BE2C (cell line): ENCODE data around the gene VWA5B2.

Experiments used
- DNase-seq: peaks from one replicate; pipeline ENCODE4 v3.0.0-alpha.2; 2020
- H3K27me3 ChIP-seq: fragments of 250-450 bp; sonication (Bioruptor Pico); 2 replicates; pipeline ENCODE4 v1.5.1; 2020; ENCODE audit warnings: mild to moderate bottlenecking
- H3K36me3 ChIP-seq: fragments of 250-450 bp; sonication (Bioruptor Pico); 2 replicates; pipeline ENCODE4 v1.5.1; 2020; ENCODE audit warnings: mild to moderate bottlenecking
- H3K4me1 ChIP-seq: fragments of 250-450 bp; sonication (Bioruptor Pico); 2 replicates; pipeline ENCODE4 v1.5.1; 2020
- H3K4me3 ChIP-seq: 2 replicates; pipeline ENCODE4 v1.5.1; 2011; ENCODE audit warnings: low read depth, low read length
- H3K9me3 ChIP-seq: fragments of 250-450 bp; sonication (Bioruptor Pico); 2 replicates; pipeline ENCODE4 v1.5.1; 2020
- TF ChIP-seq, protein P1 (sequence below): IDR thresholded peaks from 2 replicates; pipeline ENCODE4 v1.5.1; 2012; ENCODE audit warnings: mild to moderate bottlenecking, low read depth, low read length

VWA5B2 gene

DNA sequence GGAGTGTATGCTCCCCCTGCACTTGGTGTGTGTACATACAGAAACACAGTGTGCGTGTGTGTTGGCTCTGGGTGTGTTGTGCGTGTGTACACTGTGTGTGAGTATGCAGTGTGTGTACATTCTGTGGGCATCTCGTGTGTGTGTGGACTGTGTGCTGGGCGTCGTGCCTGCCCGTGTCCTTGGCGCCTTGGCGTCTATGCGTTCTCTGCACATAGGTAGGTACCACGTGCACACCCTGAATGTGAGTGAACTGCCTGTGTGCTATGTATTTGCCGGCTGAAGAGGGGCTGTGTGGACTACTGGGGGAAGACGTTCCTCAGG, 46.0 kb downstream of the VWA5B2 start:
- Histone ChIP-seq H3K36me3 (no peaks in the 10 kb centered on the region), H3K27me3 (no peaks in the 10 kb centered on the region), H3K4me3 (peak overlapping the region; percentile 28), H3K4me1 (no peaks in the 10 kb centered on the region), H3K9me3 (no peaks in the 10 kb centered on the region)
- DNase-seq = no peak
- TF ChIP-seq, protein P1, sequence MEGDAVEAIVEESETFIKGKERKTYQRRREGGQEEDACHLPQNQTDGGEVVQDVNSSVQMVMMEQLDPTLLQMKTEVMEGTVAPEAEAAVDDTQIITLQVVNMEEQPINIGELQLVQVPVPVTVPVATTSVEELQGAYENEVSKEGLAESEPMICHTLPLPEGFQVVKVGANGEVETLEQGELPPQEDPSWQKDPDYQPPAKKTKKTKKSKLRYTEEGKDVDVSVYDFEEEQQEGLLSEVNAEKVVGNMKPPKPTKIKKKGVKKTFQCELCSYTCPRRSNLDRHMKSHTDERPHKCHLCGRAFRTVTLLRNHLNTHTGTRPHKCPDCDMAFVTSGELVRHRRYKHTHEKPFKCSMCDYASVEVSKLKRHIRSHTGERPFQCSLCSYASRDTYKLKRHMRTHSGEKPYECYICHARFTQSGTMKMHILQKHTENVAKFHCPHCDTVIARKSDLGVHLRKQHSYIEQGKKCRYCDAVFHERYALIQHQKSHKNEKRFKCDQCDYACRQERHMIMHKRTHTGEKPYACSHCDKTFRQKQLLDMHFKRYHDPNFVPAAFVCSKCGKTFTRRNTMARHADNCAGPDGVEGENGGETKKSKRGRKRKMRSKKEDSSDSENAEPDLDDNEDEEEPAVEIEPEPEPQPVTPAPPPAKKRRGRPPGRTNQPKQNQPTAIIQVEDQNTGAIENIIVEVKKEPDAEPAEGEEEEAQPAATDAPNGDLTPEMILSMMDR = no peak

- Histone ChIP-seq H3K9me3 (no peaks in the 10 kb centered on the region), H3K27me3 (no peaks in the 10 kb centered on the region), H3K36me3 (no peaks in the 10 kb centered on the region), H3K4me1 (no peaks in the 10 kb centered on the region), H3K4me3 (peak within 1 kb of the TSS; percentile 28)
- DNase-seq = no peak
- TF ChIP-seq, protein P1 = no peak
Measured at GRCh38 chr3:184275961-184276910, 46.9 kb downstream of the VWA5B2 start, which contains the start of gene ECE2. TSS of gene ECE2 (plus strand) at chr3:184276022. CDS start at chr3:184276154, 132 bp downstream.

- DNase-seq = no peak
- TF ChIP-seq, protein P1 = no peak
- H3K36me3 ChIP-seq = no peaks in the 10 kb centered on the region
- no peaks in the 10 kb centered on the region for H3K9me3 ChIP-seq
- no peak overlapping the region for H3K4me3 ChIP-seq
- no peaks in the 10 kb centered on the region for H3K27me3 ChIP-seq
- no peaks in the 10 kb centered on the region for H3K4me1 ChIP-seq
Measured at GRCh38 chr3:184277366-184277765, 48.0 kb downstream of the VWA5B2 start.

GRCh38 chr3:184282941-184283340, 53.6 kb downstream of the VWA5B2 start:
- Histone ChIP-seq H3K9me3 (no peaks in the 10 kb centered on the region), H3K36me3 (no peaks in the 10 kb centered on the region), H3K4me3 (no peak overlapping the region), H3K4me1 (no peaks in the 10 kb centered on the region), H3K27me3 (no peaks in the 10 kb centered on the region)
- no peak for DNase-seq
- TF ChIP-seq, protein P1 = no peak

GRCh38 chr3:184283681-184284080, 54.3 kb downstream of the VWA5B2 start:
- DNase-seq = no peak
- Histone ChIP-seq H3K4me3 (no peak overlapping the region), H3K9me3 (no peaks in the 10 kb centered on the region), H3K27me3 (no peaks in the 10 kb centered on the region), H3K36me3 (no peaks in the 10 kb centered on the region), H3K4me1 (no peaks in the 10 kb centered on the region)
- TF ChIP-seq, protein P1 = no peak

DNA sequence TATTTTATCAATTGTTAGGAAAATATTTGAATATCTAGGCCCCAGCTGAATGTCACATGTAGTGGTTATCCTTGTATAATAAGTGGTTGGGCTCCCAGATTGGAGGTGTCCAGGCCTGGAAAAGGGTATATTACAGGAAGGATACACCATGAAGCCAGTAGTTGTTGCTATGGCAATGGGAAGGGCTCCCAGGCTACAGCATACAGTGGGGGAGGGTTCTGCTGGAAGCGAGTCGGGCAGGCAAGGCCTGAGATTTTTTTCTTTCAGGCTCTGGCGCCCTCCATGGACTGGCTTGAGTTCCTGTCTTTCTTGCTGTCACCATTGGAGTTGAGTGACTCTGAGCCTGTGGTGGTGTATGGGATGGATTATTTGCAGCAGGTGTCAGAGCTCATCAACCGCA, 55.3 kb downstream of the VWA5B2 start:
- TF ChIP-seq, protein P1 = peak; percentile 83
- peak; percentile 90 for DNase-seq
- Histone ChIP-seq H3K4me3 (no peak overlapping the region), H3K27me3 (no peaks in the 10 kb centered on the region), H3K36me3 (no peaks in the 10 kb centered on the region), H3K9me3 (no peaks in the 10 kb centered on the region), H3K4me1 (no peaks in the 10 kb centered on the region)
